ENCODE measurements around the gene FAM43B.
A peak's percentile ranks its signal among the peaks of the same experiment; 100 is the strongest.

FAM43B gene

DNA sequence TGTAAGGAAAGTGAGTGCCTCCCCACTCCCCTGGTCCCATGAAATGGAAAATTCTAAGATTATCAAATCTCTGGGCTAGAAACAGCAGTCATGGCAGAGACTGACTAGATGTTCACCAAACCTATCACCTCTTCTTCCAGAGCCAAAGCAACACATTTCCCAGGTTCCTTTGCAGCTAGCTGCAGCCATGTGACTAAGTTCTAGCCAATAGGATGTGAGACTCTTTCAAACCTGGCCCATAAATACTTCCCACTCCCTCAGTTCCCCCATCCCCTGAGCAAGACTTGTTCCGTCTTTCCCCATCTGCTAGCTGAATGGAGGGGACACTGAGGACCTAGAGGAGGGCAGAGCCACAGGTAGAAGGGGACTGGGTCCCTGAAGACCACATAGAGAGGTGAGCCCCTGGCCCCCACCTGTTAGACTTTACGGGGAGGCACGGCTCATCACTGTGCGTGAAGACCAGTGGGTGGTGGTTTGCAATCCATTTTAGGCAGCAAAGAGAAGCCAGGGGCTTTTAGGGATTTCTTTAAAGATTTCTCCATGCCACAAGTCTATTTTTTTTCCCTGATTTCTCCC is 17.2 kb downstream of the FAM43B start:
- no peak for DNase-seq (ENCODE audit: low read depth)
- TF ChIP-seq, protein P1, sequence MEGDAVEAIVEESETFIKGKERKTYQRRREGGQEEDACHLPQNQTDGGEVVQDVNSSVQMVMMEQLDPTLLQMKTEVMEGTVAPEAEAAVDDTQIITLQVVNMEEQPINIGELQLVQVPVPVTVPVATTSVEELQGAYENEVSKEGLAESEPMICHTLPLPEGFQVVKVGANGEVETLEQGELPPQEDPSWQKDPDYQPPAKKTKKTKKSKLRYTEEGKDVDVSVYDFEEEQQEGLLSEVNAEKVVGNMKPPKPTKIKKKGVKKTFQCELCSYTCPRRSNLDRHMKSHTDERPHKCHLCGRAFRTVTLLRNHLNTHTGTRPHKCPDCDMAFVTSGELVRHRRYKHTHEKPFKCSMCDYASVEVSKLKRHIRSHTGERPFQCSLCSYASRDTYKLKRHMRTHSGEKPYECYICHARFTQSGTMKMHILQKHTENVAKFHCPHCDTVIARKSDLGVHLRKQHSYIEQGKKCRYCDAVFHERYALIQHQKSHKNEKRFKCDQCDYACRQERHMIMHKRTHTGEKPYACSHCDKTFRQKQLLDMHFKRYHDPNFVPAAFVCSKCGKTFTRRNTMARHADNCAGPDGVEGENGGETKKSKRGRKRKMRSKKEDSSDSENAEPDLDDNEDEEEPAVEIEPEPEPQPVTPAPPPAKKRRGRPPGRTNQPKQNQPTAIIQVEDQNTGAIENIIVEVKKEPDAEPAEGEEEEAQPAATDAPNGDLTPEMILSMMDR (IDR thresholded peaks at IDR 0.05; ENCODE audit: insufficient read depth, low read depth, low read length, missing control alignments) = no peak
- no peak overlapping the region for H3K4me3 ChIP-seq (ENCODE audit: low read depth, low read length)

GRCh38 chr1:20571427-20571826 is 19.1 kb downstream of the FAM43B start:
- TF ChIP-seq, protein P1 (IDR thresholded peaks at IDR 0.05; ENCODE audit: insufficient read depth, low read depth, low read length, missing control alignments) = no peak
- H3K4me3 ChIP-seq (ENCODE audit: low read depth, low read length) = no peak overlapping the region
- DNase-seq (ENCODE audit: low read depth) = no peak

DNA sequence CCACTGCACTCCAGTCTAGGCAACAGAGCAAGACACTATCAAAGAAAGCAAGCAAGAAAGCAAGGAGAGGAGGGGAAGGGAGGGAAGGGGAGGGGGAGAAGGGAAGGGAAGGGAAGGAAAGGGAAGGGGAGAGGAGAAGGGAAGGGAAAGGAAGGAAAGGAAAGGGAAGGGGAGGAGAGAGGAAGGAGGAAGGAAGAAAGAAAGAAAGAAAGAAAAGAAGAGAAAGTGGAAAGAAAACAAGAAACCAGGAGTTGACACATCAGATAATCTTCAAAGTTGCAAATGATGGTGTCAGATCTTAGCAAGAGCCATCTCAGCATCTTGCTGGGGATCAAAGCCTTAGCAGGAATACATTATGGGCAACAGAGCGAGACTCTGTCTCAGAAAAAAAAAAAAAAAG is 21.6 kb downstream of the FAM43B start:
- H3K4me3 ChIP-seq (ENCODE audit: low read depth, low read length) = no peak overlapping the region
- DNase-seq (ENCODE audit: low read depth) = no peak
- TF ChIP-seq, protein P1 (IDR thresholded peaks at IDR 0.05; ENCODE audit: insufficient read depth, low read depth, low read length, missing control alignments) = no peak

GRCh38 chr1:20574686-20575540 is 22.5 kb downstream of the FAM43B start:
- TF ChIP-seq, protein P1 (IDR thresholded peaks at IDR 0.05; ENCODE audit: insufficient read depth, low read depth, low read length, missing control alignments) = peak; percentile 73
- peak; percentile 79 for DNase-seq (ENCODE audit: low read depth)
- H3K4me3 ChIP-seq (ENCODE audit: low read depth, low read length) = no peak overlapping the region

DNA sequence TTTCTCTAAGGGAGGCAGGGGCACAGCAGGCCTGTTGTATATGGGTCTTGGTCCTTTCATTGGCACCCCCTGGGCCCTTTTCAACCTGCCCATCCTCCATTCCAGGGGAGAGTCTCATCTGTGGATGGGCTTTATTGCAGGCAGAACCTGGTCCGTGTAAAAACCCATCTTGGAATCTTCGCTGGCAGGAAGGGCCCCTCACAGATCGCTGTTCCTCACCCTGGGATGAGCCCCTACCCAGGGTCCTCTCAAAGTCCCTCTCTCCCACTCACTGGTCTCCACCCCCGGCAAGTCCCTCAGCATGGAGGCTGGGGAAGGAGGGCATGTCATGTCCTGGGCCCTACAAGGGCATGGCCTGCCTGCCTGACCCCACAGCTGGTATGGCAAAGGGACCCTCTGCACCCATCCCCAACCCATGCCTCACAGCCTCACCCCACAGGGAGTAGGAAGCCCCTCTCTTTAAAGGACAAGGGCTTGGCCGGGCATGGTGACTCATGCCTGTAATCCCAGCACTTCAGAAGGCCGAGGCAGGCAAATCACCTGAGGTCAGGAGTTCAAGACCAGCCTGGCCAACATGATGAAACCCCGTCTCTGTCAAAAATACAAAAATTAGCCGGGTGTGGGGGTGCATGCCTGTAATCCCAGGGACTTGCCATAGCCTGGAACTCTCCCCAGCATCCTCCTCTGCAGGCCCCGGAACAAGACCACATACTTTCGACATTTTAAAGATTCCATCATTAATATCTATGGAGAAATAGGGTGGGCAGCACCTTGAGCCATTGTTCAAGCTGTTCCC is 23.4 kb downstream of the FAM43B start:
- H3K4me3 ChIP-seq (ENCODE audit: low read depth, low read length) = no peak overlapping the region
- DNase-seq (ENCODE audit: low read depth) = no peak
- TF ChIP-seq, protein P1 (IDR thresholded peaks at IDR 0.05; ENCODE audit: insufficient read depth, low read depth, low read length, missing control alignments) = no peak

DNA sequence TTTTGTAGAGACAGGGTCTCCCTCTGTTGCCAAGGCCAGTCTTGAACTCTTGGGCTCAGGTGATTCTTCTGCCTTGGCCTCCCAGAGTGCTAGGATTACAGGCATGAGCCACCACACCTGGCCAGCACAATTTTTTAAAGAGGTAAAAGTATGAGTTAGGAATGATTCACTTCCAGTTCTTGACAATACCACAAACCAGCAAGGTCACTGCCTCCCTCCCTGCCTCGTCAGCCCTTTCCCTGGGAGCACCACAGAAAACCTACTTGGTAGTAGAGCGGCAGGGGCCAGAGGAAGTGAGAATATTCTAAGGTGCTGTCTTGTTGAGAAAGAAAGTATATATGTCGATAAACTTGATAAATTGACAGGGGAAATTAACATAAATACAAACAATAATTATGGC is 25.7 kb downstream of the FAM43B start:
- TF ChIP-seq, protein P1 (IDR thresholded peaks at IDR 0.05; ENCODE audit: insufficient read depth, low read depth, low read length, missing control alignments) = no peak
- DNase-seq (ENCODE audit: low read depth) = no peak
- no peak overlapping the region for H3K4me3 ChIP-seq (ENCODE audit: low read depth, low read length)
